Stimulated activated CD4-positive, alpha-beta T cell treated with anti-CD3 and anti-CD28 coated beads, TNF-alpha, amount 100 ng/mL, for 24 hours (primary cell): Measurements from ENCODE around the gene NRG2.

Experiments used
- DNase-seq, 3 experiments: peaks; one replicate each; pipeline ENCODE4 v3.0.0-alpha.2; 2020; ENCODE audit warnings: low read depth in 3 of 3

Gene NRG2

GRCh38 chr5:139856714-139857113 lies 186.4 kb downstream of the NRG2 start:
- no peak for DNase-seq

- DNase-seq, result no peak
Observed at GRCh38 chr5:139855946-139856540, 187.1 kb downstream of the NRG2 start.

DNA sequence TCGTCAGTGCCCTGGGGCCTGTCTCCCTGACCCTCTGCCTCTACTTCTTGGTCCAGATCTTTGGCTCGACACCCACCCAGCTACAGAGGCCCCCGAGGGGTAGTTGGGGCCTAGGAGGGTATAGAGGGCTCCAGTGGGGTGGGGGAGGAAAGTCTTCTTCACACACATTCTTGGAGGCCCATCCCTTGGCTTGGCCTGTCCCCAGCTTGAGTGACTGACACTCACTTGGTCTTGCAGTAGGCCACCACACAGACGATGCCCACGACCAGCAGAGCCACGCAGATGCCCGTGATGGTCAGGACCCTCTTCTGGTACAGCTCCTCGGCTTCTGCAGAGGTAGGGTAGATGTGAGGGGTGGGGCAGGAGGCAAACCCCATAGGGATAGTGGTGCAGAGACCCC lies 187.6 kb downstream of the NRG2 start:
- DNase-seq, result no peak

DNA sequence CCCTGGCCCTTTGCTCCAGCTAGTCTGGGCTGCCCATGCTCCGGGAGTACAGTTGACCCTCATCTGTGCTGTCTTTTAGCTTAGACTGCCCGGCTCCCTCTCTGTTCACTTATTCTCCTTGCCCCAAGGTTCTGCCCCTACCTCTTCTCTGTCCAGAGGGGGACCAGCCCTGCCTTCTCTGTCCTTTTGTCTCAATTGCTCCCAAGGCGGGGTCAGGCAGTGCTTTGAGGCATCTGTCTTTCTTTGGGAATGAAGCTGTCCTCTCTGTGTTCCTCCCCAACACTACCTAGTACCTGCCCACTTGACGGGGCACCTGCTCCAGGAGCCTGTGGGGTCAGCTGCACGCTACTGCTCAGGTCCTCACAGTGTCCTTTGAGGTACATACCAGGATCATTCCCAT lies 188.1 kb downstream of the NRG2 start:
- no peak for DNase-seq

DNA sequence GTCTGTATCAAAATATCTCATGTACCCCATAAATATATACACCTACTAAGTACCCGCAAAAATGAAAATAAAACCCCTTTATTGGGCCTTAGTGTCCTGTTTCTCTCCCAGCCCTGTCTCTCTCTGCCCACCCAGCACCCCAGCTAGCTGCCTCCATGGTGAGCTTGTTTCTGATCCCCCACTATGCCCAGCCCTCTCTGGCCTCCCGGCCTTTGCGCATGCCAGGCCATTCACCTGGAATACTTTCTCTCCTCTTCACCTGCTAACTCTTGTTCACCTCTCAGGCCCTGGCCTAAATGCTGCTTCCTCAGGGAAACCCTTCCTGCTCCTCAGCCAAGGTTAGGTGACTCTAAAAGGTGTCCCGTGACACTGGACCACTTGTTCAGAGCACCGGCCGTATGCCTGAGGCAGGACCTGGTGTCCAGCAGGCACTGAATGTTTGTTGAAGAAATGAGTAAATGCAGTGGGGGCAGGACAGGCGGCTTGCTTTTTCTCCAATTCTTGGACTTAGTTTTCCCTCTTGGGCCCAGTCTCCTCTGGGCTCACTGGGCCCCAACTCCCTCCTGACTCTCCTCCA lies 189.0 kb downstream of the NRG2 start:
- DNase-seq, result no peak

DNA sequence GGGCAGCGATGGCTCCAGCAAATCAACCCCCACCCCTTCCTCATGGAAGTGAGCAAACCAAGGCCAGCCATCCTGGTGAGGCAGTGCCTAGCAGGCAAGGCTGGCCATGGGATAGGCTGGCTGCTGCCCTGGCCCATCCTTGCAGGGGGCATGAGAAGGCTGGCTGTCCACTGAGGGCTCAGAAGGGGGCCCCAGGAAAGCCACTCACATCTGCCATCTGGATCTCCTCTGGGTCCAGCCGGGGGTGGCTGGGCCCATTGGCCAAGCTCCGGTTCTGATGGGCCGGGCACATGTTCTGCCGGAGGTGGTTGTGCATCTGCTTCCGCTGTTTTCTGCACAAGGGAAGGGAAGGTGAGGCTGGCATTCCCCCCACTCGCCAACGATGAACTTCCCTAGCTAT lies 190.4 kb downstream of the NRG2 start:
- no peak for DNase-seq

- no peak for DNase-seq
Observed at GRCh38 chr5:139851558-139851957, 191.5 kb downstream of the NRG2 start.

- no peak for DNase-seq
Observed at GRCh38 chr5:139850423-139851016, 192.6 kb downstream of the NRG2 start.

DNA sequence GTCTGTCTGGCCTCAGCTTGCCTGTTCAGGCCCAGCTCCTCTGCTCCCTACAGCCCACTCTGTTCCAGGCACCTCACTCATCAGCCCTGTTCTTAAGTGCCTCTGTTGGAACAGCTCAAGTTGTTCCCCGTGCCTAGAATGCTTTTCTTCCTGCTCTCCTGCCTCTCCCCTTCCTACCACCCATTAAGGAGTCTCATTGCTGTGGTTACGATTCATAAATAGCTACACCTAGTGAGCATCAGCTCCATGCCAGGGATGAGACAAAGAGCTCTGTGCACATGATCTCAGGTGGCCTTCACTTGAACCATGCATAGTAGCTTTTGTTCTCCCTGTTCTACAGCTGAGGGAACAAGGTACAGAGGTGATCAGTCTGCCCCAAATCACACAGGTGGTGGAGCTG lies 193.2 kb downstream of the NRG2 start:
- DNase-seq, result no peak

DNA sequence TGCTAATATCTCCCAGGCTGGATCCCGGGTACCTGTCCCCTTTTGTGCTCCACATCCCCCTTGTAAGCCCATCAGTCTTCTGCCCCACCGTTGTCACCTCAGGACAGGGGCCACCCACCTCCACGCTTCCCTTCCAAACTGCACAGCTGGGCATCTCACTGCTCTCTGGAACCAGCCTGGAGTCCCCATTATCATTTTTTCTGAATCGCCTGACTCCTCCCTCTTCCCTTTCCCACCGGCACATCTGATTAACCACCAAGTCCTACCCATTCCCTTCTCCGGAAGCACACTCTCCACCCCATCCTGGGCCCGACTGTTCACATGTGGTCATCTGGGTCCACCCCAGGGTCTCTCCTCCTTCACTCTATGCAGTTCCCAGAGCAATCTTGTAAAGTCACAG lies 193.6 kb downstream of the NRG2 start:
- no peak for DNase-seq

DNA sequence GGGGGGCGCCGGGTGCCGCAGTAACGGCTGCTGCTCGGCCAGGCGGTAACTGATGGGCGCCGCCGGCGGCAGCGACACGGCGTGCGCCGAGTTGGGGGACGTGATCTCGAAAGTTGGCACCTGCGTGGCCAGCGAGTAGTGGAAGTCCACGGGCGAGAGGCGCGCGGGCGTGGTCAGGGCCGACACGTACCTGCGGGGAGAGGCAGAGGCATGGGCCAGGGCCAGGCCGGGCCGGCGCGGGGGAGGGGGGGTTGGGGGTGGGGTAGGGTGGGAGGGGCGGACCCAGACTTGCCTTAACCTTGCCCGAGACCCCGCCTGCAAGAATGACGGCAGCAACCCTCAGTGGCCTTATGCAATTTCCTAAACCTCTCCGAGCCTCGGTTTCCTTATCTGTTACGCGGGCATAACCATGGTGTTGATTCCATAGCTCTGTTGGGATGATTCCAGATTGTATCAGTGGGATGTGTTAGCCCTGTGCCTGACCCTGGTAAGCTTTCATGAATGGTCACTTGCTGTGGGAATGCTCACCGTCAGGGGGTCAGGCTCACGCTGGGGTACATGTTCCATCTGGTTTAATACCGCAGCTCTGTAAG lies 194.5 kb downstream of the NRG2 start:
- peak in 1 of 3 experiments; percentile 16 for DNase-seq

GRCh38 chr5:139847790-139848507 lies 195.2 kb downstream of the NRG2 start:
- DNase-seq, result peak; percentile 41 to 71 (median 67)

- no peak for DNase-seq
Observed at GRCh38 chr5:139847091-139847490, 196.0 kb downstream of the NRG2 start.

GRCh38 chr5:139845846-139846681 lies 197.0 kb downstream of the NRG2 start:
- DNase-seq, result no peak

GRCh38 chr5:139844472-139845145 lies 198.5 kb downstream of the NRG2 start:
- peak; percentile 50 to 77 (median 51) for DNase-seq

DNA sequence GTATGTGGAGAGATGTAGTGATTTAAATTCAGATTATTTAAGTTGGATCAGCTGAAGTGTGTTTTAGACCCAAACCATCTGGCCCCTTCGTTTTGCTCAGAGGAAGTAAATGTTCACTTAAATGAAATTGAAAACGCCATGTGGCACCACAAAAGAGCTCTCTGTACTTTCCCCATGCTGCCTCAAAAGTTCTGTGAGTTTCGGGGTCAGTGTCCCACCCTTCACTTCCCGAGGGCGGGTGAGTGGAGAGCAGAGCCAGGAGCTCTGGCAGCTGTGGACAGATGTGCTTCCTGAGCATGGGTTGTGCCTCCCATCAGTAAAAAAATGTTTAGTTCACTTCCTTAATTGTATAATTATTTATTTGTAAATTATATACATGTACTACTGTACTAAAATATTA lies 199.1 kb downstream of the NRG2 start:
- no peak for DNase-seq

DNA sequence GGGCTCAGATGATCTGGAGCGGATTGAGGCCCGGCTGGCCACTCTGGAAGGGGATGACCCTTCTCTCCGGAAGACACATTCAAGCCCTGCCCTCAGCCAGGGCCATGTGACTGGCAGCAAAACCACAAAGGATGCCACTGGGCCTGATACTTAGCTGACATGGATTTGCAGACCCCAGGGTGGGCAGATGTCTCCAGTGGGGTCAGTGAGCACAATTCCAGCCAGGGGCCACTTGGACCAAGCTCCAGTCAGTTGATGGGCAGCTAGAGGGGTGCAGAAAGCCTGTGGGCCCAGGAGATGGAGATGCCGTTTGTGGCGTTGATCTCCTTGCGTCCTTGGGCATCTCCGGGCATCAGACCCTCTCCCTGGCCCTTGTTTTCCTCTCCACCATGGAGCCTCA lies 200.8 kb downstream of the NRG2 start:
- DNase-seq, result no peak

DNA sequence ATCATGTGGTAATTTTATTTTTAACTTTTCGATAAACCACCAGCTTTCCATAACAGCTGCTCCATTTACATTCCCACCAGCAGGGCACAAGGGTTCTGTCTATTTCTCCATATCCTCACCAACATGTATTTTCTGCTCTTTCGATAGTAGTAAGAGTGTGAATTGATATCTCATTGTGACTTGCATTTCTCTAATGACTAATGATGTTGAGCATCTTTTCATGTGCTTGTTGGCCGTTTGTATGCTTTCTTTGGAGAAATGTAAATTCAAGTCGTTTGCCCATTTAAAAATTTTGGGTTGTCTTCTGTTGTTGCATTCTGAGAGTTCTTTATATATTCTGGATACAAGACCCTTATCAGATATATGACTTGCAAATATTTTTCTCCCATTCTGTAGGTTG lies 201.6 kb downstream of the NRG2 start:
- DNase-seq, result no peak

DNA sequence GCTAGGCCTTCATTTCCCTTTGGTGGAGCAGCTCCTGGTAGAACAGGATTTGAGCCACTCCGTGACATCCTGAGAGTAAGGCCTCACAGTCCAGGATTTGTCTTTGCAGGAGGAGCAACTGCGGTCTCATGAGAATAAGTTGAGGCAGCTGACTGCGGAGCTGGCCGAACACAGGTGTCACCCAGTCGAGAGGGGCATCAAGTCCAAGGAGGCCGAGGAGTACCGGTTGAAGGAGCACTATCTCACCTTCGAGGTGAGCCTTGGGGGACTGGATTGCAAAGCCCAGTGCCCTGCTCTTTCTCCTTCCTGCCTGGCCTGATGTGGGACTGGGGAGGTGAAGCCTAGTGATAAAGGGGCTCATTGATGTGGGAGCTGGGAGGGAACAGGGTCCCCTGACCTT lies 203.2 kb downstream of the NRG2 start:
- no peak for DNase-seq

GRCh38 chr5:139839232-139839815 lies 203.8 kb downstream of the NRG2 start:
- DNase-seq, result no peak
